ENCODE measurements around the gene TBC1D12.

Gene TBC1D12

GRCh38 chr10:94443549-94443948 is 41.2 kb downstream of the TBC1D12 start:
- H4K20me1 ChIP-seq (ENCODE audit: insufficient read depth, low read length) = no peaks in the 10 kb centered on the region
- DNase-seq = no peak

GRCh38 chr10:94450782-94451181 is 48.4 kb downstream of the TBC1D12 start:
- no peaks in the 10 kb centered on the region for H3K4me1 ChIP-seq (ENCODE audit: low read length)
- 0 out of 2 replicates have a peak, but pooled peaks cover 4% of the 10 kb centered on the region for H3K9me3 ChIP-seq (replicated peaks; ENCODE audit: insufficient read depth, low read length)
- no peaks in the 10 kb centered on the region for H3K27me3 ChIP-seq (replicated peaks; ENCODE audit: insufficient read depth, low read length)
- no peaks in the 10 kb centered on the region for H3K9me2 ChIP-seq (replicated peaks; ENCODE audit: insufficient read depth, low read length)
- H3K4me2 ChIP-seq (ENCODE audit: low read depth, low read length) = no peak overlapping the region
- no peaks in the 10 kb centered on the region; the same call in 1 of the 2 replicates for H3K79me2 ChIP-seq (ENCODE audit: low read length)
- no peaks in the 10 kb centered on the region for H4K20me1 ChIP-seq (ENCODE audit: insufficient read depth, low read length)
- H3K27ac ChIP-seq (ENCODE audit: low read length) = no peak overlapping the region
- H2AFZ ChIP-seq (ENCODE audit: low read length) = no peak overlapping the region
- TF ChIP-seq, protein P1, sequence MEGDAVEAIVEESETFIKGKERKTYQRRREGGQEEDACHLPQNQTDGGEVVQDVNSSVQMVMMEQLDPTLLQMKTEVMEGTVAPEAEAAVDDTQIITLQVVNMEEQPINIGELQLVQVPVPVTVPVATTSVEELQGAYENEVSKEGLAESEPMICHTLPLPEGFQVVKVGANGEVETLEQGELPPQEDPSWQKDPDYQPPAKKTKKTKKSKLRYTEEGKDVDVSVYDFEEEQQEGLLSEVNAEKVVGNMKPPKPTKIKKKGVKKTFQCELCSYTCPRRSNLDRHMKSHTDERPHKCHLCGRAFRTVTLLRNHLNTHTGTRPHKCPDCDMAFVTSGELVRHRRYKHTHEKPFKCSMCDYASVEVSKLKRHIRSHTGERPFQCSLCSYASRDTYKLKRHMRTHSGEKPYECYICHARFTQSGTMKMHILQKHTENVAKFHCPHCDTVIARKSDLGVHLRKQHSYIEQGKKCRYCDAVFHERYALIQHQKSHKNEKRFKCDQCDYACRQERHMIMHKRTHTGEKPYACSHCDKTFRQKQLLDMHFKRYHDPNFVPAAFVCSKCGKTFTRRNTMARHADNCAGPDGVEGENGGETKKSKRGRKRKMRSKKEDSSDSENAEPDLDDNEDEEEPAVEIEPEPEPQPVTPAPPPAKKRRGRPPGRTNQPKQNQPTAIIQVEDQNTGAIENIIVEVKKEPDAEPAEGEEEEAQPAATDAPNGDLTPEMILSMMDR (IDR thresholded peaks at IDR 0.05; ENCODE audit: low read length) = no peak
- H3K9ac ChIP-seq (ENCODE audit: low read length) = no peak overlapping the region
- H3K4me3 ChIP-seq (ENCODE audit: low read length) = no peak overlapping the region
- no peak for DNase-seq
- H3K36me3 ChIP-seq (replicated peaks; ENCODE audit: insufficient read depth, low read length) = 0 out of 2 replicates have a peak, but pooled peaks cover 2% of the 10 kb centered on the region
- H3F3A ChIP-seq (ENCODE audit: insufficient read depth, low read length) = no peaks in the 10 kb centered on the region

More at GRCh38 chr10:94443549-94443948, 41.2 kb downstream of the TBC1D12 start:
- H3K36me3 ChIP-seq (replicated peaks; ENCODE audit: insufficient read depth, low read length) = 0 out of 2 replicates have a peak, but pooled peaks cover 3% of the 10 kb centered on the region
- no peak overlapping the region for H3K27ac ChIP-seq (ENCODE audit: low read length)
- TF ChIP-seq, protein P1 (IDR thresholded peaks at IDR 0.05; ENCODE audit: low read length) = no peak
- TF ChIP-seq EZH2phosphoT487 (IDR thresholded peaks at IDR 0.05; ENCODE audit: low read length) = no peak
- TF ChIP-seq EZH2 (optimal IDR thresholded peaks at IDR 0.05; ENCODE audit: low read depth, low read length) = no peak
- no peak overlapping the region for H3K4me2 ChIP-seq (ENCODE audit: low read depth, low read length)
- H3K79me2 ChIP-seq (ENCODE audit: low read length) = peaks cover 23% of the 10 kb centered on the region
- no peaks in the 10 kb centered on the region for H3K27me3 ChIP-seq (replicated peaks; ENCODE audit: insufficient read depth, low read length)
- H3K9me3 ChIP-seq (replicated peaks; ENCODE audit: insufficient read depth, low read length) = 0 out of 2 replicates have a peak, but pooled peaks cover 4% of the 10 kb centered on the region
- no peaks in the 10 kb centered on the region for H3K9me2 ChIP-seq (replicated peaks; ENCODE audit: insufficient read depth, low read length)
- no peak overlapping the region for H3K9ac ChIP-seq (ENCODE audit: low read length)
- no peak overlapping the region for H3K4me3 ChIP-seq (ENCODE audit: low read length)
- H2AFZ ChIP-seq (ENCODE audit: low read length) = no peak overlapping the region
- no peaks in the 10 kb centered on the region for H3F3A ChIP-seq (ENCODE audit: insufficient read depth, low read length)
- H3K4me1 ChIP-seq (ENCODE audit: low read length) = peaks cover 3% of the 10 kb centered on the region; the same call in 1 of the 2 replicates

- H3K27ac ChIP-seq (ENCODE audit: low read length) = no peak overlapping the region
- H3K4me1 ChIP-seq (ENCODE audit: low read length) = no peaks in the 10 kb centered on the region
- H4K20me1 ChIP-seq (ENCODE audit: insufficient read depth, low read length) = no peaks in the 10 kb centered on the region
- no peaks in the 10 kb centered on the region for H3K9me3 ChIP-seq (replicated peaks; ENCODE audit: insufficient read depth, low read length)
- H3K9me2 ChIP-seq (replicated peaks; ENCODE audit: insufficient read depth, low read length) = no peaks in the 10 kb centered on the region
- TF ChIP-seq EZH2phosphoT487 (IDR thresholded peaks at IDR 0.05; ENCODE audit: low read length) = no peak
- TF ChIP-seq, protein P1 (IDR thresholded peaks at IDR 0.05; ENCODE audit: low read length) = no peak
- TF ChIP-seq EZH2 (optimal IDR thresholded peaks at IDR 0.05; ENCODE audit: low read depth, low read length) = no peak
- H3K36me3 ChIP-seq (replicated peaks; ENCODE audit: insufficient read depth, low read length) = no peaks in the 10 kb centered on the region
- no peaks in the 10 kb centered on the region for H3F3A ChIP-seq (ENCODE audit: insufficient read depth, low read length)
- no peak for DNase-seq
- no peaks in the 10 kb centered on the region; the same call in 1 of the 2 replicates for H3K79me2 ChIP-seq (ENCODE audit: low read length)
- H3K9ac ChIP-seq (ENCODE audit: low read length) = no peak overlapping the region
- no peak overlapping the region for H3K4me2 ChIP-seq (ENCODE audit: low read depth, low read length)
- H3K27me3 ChIP-seq (replicated peaks; ENCODE audit: insufficient read depth, low read length) = no peaks in the 10 kb centered on the region
- no peak overlapping the region for H3K4me3 ChIP-seq (ENCODE audit: low read length)
- H2AFZ ChIP-seq (ENCODE audit: low read length) = no peak overlapping the region
Observed at GRCh38 chr10:94451883-94452519, 49.7 kb downstream of the TBC1D12 start.

All from MM.1S (cell line).